Spleen (tissue), 11 donors: Measurements from ENCODE around the gene ADCY10. TPM values are rescaled to one million over a fixed set of nuclear protein-coding genes. Genes with fewer than 3 reads are reported as not detected.

Source experiments
- DNase-seq: peaks from one replicate; pipeline ENCODE4 v3.0.0-alpha.2; 2020
- H3K27ac ChIP-seq, 8 donors: fragments of 200-600 bp; sonication (generic) in 7 of 8; 1 replicate in 4 of 8; 2 replicates in 4 of 8; pipeline versions ENCODE4 v1.5.0 to v1.8.0; 2016 to 2021; ENCODE audit warnings: inconsistent platforms in 4 of 8, mild to moderate bottlenecking in 4 of 8, moderate library complexity in 1 of 8
- H3K27me3 ChIP-seq, 7 donors: fragments of 200-600 bp; sonication (generic) in 6 of 7; replicated peaks in 1 of 7; 1 replicate in 4 of 7; 2 replicates in 3 of 7; pipeline versions ENCODE4 v1.5.0 to v1.8.0; 2016 to 2021; ENCODE audit warnings: inconsistent platforms in 3 of 7, mild to moderate bottlenecking in 1 of 7
- H3K36me3 ChIP-seq, 6 donors: fragments of 200-600 bp; sonication (generic) in 5 of 6; 1 replicate in 4 of 6; 2 replicates in 2 of 6; pipeline versions ENCODE4 v1.5.0 to v1.8.0; 2016 to 2021; ENCODE audit warnings: inconsistent platforms in 2 of 6
- H3K4me1 ChIP-seq, 6 donors: fragments of 200-600 bp; sonication (generic) in 5 of 6; 1 replicate in 3 of 6; 2 replicates in 3 of 6; pipeline versions ENCODE4 v1.5.0 to v1.8.0; 2016 to 2021; ENCODE audit warnings: inconsistent platforms in 3 of 6
- H3K4me3 ChIP-seq, 8 donors: fragments of 200-600 bp; sonication (generic) in 7 of 8; 1 replicate in 4 of 8; 2 replicates in 4 of 8; pipeline versions ENCODE4 v1.5.0 to v1.8.0; 2016 to 2021; ENCODE audit warnings: inconsistent platforms in 4 of 8, mild to moderate bottlenecking in 4 of 8, moderate library complexity in 2 of 8
- H3K9me3 ChIP-seq, 8 donors: fragments of 200-600 bp; sonication (generic) in 7 of 8; 1 replicate in 4 of 8; 2 replicates in 4 of 8; pipeline versions ENCODE4 v1.5.0 to v1.8.0; 2016 to 2021; ENCODE audit warnings: inconsistent platforms in 4 of 8
- POLR2A ChIP-seq, 3 donors: fragments of 450-650 bp; IDR thresholded peaks; one replicate each; pipeline ENCODE4 v1.5.1; 2017; ENCODE audit warnings: antibody characterized with exemption in 3 of 3, mild to moderate bottlenecking in 1 of 3
- POLR2AphosphoS5 ChIP-seq, 3 donors: sonication (generic); formaldehyde crosslinking; IDR thresholded peaks; one replicate each; pipeline ENCODE4 v1.5.1; 2017; ENCODE audit warnings: antibody characterized with exemption in 3 of 3
- WGBS, 5 donors: extraction: QIAGEN DNeasy Blood & Tissue Kit in 3 of 5; methylation state at CpG; one replicate each; pipeline versions ENCODE4 v1.1.5 to v1.1.7; 2013 to 2018; 5-methylcytosine and 5-hydroxymethylcytosine counted together
- intact Hi-C: fragments of 100-400 bp; cut with DNase I; formaldehyde crosslinking; loops from one replicate; pipeline ENCODE4 v1.15.0; 2023; ENCODE audit warnings: low total_unique reads
- polyA plus RNA-seq, 3 donors: library from polyadenylated mRNA; stranded (reverse); fragments of 200-250 nt; gene quantifications; one replicate each; pipeline ENCODE4 v1.2.1, GENCODE V29; 2013
- total RNA-seq, 7 donors: library from RNA; depleted of rRNA in 3 of 7; stranded (reverse); fragments of >200 nt in 3 of 7; fragmentation: NEBNext Ultra II Directional in 4 of 7; extraction: Animal tissue kit (Norgen Biotek cat#: 25700) in 4 of 7; gene quantifications; one replicate each; pipeline versions ENCODE4 v1.1.0 to v1.2.1, GENCODE V29; 2016 to 2021
- TF ChIP-seq, protein P1 (sequence below), 11 experiments: fragments of 200-600 bp in 7 of 11; fragments of 450-650 bp in 4 of 11; sonication (generic) in 4 of 11; IDR thresholded peaks in 8 of 11; conservative IDR thresholded peaks in 3 of 11; 1 replicate in 7 of 11; 2 replicates in 4 of 11; pipeline versions ENCODE4 v1.4.0 to v1.8.0; 2016 to 2021; ENCODE audit warnings: antibody characterized with exemption in 11 of 11, inconsistent platforms in 4 of 11, mild to moderate bottlenecking in 1 of 11
- donor health status: healthy with polysubstance abuse.
- donor health status: DM: no; HTN: no; CAD: no; lungs with moderate emphysema.
- donor health status: DM: no; HTN: no; CAD: no.
- donor health status: Bipolar disorder and iron deficiency.
- donor health status: healthy.
- donor health status: DM: no; HTN: no; CAD: no.
- donor health status: DM: yes; HTN: yes; CAD: no.

Gene ADCY10
- total and polyA plus RNA-seq, 10 donors: 0.04 to 0.40 (median 0.16) TPM; not detected in 4

DNA sequence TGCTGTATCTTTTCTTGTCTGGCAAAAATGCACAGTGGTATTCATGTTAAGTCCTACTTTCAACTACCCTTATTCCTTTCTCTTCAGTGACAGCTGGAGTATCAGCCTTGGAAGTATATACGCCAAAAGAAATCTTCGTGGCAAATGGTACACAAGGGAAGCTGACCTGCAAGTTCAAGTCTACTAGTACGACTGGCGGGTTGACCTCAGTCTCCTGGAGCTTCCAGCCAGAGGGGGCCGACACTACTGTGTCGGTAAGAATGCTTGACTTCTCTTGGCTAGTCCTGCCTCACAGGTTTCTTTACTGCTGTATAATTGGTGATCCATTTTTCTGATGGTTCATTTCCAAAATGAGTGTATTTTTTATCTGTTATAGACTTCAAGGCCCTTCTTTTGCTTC, 148.4 kb downstream of the ADCY10 start:
- TF ChIP-seq, protein P1, sequence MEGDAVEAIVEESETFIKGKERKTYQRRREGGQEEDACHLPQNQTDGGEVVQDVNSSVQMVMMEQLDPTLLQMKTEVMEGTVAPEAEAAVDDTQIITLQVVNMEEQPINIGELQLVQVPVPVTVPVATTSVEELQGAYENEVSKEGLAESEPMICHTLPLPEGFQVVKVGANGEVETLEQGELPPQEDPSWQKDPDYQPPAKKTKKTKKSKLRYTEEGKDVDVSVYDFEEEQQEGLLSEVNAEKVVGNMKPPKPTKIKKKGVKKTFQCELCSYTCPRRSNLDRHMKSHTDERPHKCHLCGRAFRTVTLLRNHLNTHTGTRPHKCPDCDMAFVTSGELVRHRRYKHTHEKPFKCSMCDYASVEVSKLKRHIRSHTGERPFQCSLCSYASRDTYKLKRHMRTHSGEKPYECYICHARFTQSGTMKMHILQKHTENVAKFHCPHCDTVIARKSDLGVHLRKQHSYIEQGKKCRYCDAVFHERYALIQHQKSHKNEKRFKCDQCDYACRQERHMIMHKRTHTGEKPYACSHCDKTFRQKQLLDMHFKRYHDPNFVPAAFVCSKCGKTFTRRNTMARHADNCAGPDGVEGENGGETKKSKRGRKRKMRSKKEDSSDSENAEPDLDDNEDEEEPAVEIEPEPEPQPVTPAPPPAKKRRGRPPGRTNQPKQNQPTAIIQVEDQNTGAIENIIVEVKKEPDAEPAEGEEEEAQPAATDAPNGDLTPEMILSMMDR (IDR thresholded peaks at IDR 0.05 in 8 of 11, conservative IDR thresholded peaks at IDR 0.05 in 3 of 11): no peak
- no peak for TF ChIP-seq POLR2AphosphoS5 (IDR thresholded peaks at IDR 0.05)
- TF ChIP-seq POLR2A (IDR thresholded peaks at IDR 0.05): no peak
- intact Hi-C loops: no loop called here
- Histone ChIP-seq H3K9me3 (no peaks in the 10 kb centered on the region), H3K27me3 (no peaks in the 10 kb centered on the region), H3K36me3 (peaks cover 0 to 48% (median 10%) of the 10 kb centered on the region in 6 donors), H3K27ac (no peak overlapping the region), H3K4me1 (peaks cover 0 to 52% (median 12%) of the 10 kb centered on the region in 6 donors), H3K4me3 (no peak overlapping the region)
- 90 to 96% (median 93%) methylated on average over 6 of the region's 6 CpGs for WGBS, 5 donors
- no peak for DNase-seq

DNA sequence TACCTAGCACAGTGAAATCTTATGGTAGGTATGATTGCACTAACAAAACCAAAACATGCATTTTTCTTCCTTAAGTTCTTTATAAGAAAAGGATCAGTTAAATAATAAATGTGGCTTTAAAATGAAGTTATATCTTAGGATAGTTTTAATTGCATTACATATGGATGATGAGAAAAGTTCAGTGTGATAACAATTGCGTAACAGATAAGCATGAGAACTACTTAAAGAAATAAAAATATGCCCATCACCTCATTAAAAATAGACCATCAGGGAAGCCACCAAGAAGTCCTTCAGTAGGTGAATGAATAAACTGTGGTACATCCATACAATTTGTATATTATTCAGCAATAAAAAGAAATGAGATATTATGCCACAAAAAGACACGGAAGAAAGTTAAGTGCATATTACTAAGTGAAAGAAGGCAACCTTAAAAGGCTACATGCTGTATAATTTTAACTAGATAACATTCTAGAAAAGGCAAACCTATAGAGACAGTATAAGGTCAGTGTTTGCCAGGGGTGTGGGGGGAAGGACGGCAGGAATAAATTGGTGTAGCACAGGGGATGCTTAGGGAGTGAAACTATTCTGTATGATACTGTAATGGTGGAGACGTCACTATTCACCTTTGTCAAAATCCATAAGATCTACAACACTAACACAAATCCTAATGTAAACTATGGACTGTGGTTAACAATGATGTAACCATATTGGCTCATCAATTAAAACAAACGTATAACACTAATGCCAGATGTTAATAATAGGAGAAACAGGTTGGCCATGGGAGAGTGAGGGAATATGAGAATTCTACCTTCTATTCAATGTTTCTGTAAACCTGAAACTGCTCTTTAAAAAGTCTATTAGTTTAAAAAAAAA, 149.2 kb downstream of the ADCY10 start:
- Histone ChIP-seq H3K27ac (peak overlapping the region in 1 of 8 donors; percentile 37), H3K9me3 (no peaks in the 10 kb centered on the region), H3K27me3 (no peaks in the 10 kb centered on the region), H3K4me3 (no peak overlapping the region), H3K36me3 (peaks cover 0 to 40% (median 10%) of the 10 kb centered on the region in 6 donors), H3K4me1 (peaks cover 0 to 52% (median 12%) of the 10 kb centered on the region in 6 donors)
- WGBS, 5 donors: 84 to 95% (median 87%) methylated on average over 5 of the region's 5 CpGs
- intact Hi-C loops: no loop called here
- no peak for DNase-seq
- TF ChIP-seq POLR2AphosphoS5 (IDR thresholded peaks at IDR 0.05) (no peak), POLR2A (IDR thresholded peaks at IDR 0.05) (no peak)
- TF ChIP-seq, protein P1 (IDR thresholded peaks at IDR 0.05 in 8 of 11, conservative IDR thresholded peaks at IDR 0.05 in 3 of 11): no peak

DNA sequence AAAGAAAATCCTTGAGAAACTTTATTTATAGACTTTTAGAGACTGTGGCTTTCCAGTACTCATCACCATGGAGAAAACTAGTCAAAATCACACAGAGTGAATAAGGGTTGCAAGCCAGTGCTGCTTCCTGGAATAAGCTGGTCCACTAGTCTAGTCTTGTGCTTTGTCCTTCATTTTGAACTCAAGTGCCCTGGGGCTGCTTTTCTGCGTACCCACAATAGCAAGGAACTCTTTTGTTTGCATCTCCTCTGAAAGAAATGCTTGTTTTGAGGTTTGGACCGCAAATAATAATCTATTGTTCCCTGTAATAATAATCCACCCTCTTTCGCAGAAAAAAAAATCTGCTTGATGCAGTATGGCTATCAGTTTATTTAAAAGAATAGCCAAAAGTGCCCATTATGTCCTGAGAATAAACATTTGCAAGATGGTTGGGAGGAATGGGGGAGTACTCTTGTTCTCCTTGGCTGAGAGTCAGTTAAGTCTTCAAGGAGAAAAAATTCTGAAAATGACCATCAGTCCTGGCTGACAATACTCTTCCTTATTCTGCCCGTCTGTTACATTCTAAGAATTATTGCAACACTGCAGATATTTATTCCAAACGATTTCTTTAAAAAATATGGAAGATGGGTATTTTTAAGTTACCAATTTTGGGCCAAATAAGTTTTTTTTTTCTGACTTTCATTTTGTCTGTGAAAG, 150.3 kb downstream of the ADCY10 start:
- H3K4me3 ChIP-seq: no peak overlapping the region
- TF ChIP-seq, protein P1 (IDR thresholded peaks at IDR 0.05 in 8 of 11, conservative IDR thresholded peaks at IDR 0.05 in 3 of 11): no peak
- TF ChIP-seq POLR2AphosphoS5 (IDR thresholded peaks at IDR 0.05) (no peak), POLR2A (IDR thresholded peaks at IDR 0.05) (no peak)
- H3K27ac ChIP-seq: peak overlapping the region in 3 of 8 donors; percentile 5 to 37 (median 9)
- peaks cover 0 to 30% (median 6%) of the 10 kb centered on the region in 6 donors for H3K36me3 ChIP-seq
- 64 to 86% (median 73%) methylated on average over 5 of the region's 5 CpGs for WGBS, 5 donors
- intact Hi-C loops: no loop called here
- no peak for DNase-seq
- no peaks in the 10 kb centered on the region for H3K9me3 ChIP-seq
- H3K4me1 ChIP-seq: peaks cover 0 to 52% (median 12%) of the 10 kb centered on the region in 6 donors
- H3K27me3 ChIP-seq: no peaks in the 10 kb centered on the region
